K562 (cell line): ENCODE results near the gene LACTBL1. TPM values are rescaled to one million over a fixed set of nuclear protein-coding genes. Genes with fewer than 3 reads are reported as not detected.

Experiments used
- BRD9 ChIP-seq: fragments of 450-650 bp; IDR thresholded peaks from 2 replicates; pipeline ENCODE4 v1.6.1; 2018; ENCODE audit warnings: low read depth; ENCODE audit not compliant: partially characterized antibody
- DMBX1 ChIP-seq: fragments of 250-450 bp; sonication (Bioruptor Pico); IDR thresholded peaks from 2 replicates; pipeline ENCODE4 v1.8.0; 2022; ENCODE audit warnings: inconsistent platforms, mild to moderate bottlenecking, moderate library complexity, borderline replicate concordance
- HDAC1 ChIP-seq, 2 experiments: fragments of 450-650 bp; IDR thresholded peaks; 2 replicates each; pipeline ENCODE4 v1.6.1; 2016 to 2017; ENCODE audit warnings: inconsistent platforms in 1 of 2, mild to moderate bottlenecking in 1 of 2, moderate library complexity in 1 of 2
- MYBL2 ChIP-seq, 2 experiments: fragments of 450-650 bp in 1 of 2; sonication (generic) in 1 of 2; formaldehyde crosslinking in 1 of 2; IDR thresholded peaks; 2 replicates each; pipeline versions ENCODE4 v1.6.1 to v1.8.1; 2017 to 2022; ENCODE audit warnings: borderline replicate concordance in 1 of 2, inconsistent platforms in 1 of 2, low read depth in 1 of 2, mild to moderate bottlenecking in 1 of 2, missing genetic modification reagents in 1 of 2, moderate library complexity in 1 of 2
- SAP30 ChIP-seq: fragments of 200-600 bp; sonication (generic); IDR thresholded peaks from 2 replicates; pipeline ENCODE4 v1.6.1; 2012; ENCODE audit warnings: borderline replicate concordance, low read depth, mild to moderate bottlenecking, moderate library complexity, low read length, control low read depth, inconsistent platforms; ENCODE audit not compliant: insufficient read depth, poor library complexity, severe bottlenecking
- TOE1 ChIP-seq, 2 experiments: fragments of 450-650 bp in 1 of 2; sonication (generic) in 1 of 2; formaldehyde crosslinking in 1 of 2; IDR thresholded peaks; 2 replicates each; pipeline versions ENCODE4 v1.7.1 to v1.8.0; 2016 to 2022; ENCODE audit warnings: borderline replicate concordance in 2 of 2, mild to moderate bottlenecking in 2 of 2, antibody characterized with exemption in 1 of 2, inconsistent platforms in 1 of 2, low read depth in 1 of 2, missing genetic modification reagents in 1 of 2, moderate library complexity in 1 of 2
- ZNF263 ChIP-seq: sonication (generic); formaldehyde crosslinking; IDR thresholded peaks from 2 replicates; pipeline ENCODE4 v1.8.0; 2022; ENCODE audit warnings: mild to moderate bottlenecking, missing genetic modification reagents, borderline replicate concordance
- polyA plus RNA-seq, 8 experiments: library from polyadenylated mRNA; depleted of rRNA in 4 of 8; stranded (reverse) in 5 of 8; unstranded in 3 of 8; fragments of >200 nt; fragmentation: Nextera tagmentation in 2 of 8; fragmentation: Illumina TruSeq in 1 of 8; extraction: Ambion mirVana in 2 of 8; extraction: Trizol in 1 of 8; gene quantifications; 2 replicates each; pipeline versions ENCODE4 v1.2.1 to v1.2.3, GENCODE V29; 2011 to 2014; ENCODE audit warnings: inconsistent platforms in 1 of 8, missing spikeins in 1 of 8
- total RNA-seq, 7 experiments: library from RNA; depleted of rRNA in 6 of 7; stranded (reverse); fragments of >200 nt in 6 of 7; fragmentation: Illumina TruSeq in 2 of 7; extraction: Trizol in 2 of 7; gene quantifications; 2 replicates each; pipeline versions ENCODE4 v1.2.1 to v1.2.3, GENCODE V29; 2011 to 2021; ENCODE audit warnings: low replicate concordance in 1 of 7
- TF ChIP-seq, protein P1 (sequence below): IDR thresholded peaks from 2 replicates; pipeline ENCODE4 v1.6.1; 2011; ENCODE audit warnings: borderline replicate concordance, low read depth, mild to moderate bottlenecking, moderate library complexity, low read length; ENCODE audit not compliant: insufficient read depth, poor library complexity, severe bottlenecking
- TF ChIP-seq, protein P2 (sequence below), 2 experiments: fragments of 450-650 bp; conservative IDR thresholded peaks; 2 replicates each; pipeline ENCODE4 v1.6.1; 2017; ENCODE audit warnings: mild to moderate bottlenecking in 2 of 2, moderate library complexity in 2 of 2
- TF ChIP-seq, protein P3 (sequence below): sonication (generic); formaldehyde crosslinking; IDR thresholded peaks from 2 replicates; pipeline ENCODE4 v1.8.0; 2022; ENCODE audit warnings: missing genetic modification reagents, mild to moderate bottlenecking, moderate library complexity, borderline replicate concordance
- TF ChIP-seq, protein P4 (sequence below): sonication (generic); formaldehyde crosslinking; IDR thresholded peaks from 2 replicates; pipeline ENCODE4 v1.8.1; 2023; ENCODE audit warnings: mild to moderate bottlenecking, missing genetic modification reagents
- TF ChIP-seq, protein P5 (sequence below): sonication (generic); formaldehyde crosslinking; IDR thresholded peaks from 2 replicates; pipeline ENCODE4 v1.8.0; 2022; ENCODE audit warnings: mild to moderate bottlenecking, missing genetic modification reagents

LACTBL1 gene
- total and polyA plus RNA-seq, 9 of the 15 experiments (the other 6 are each of a cell fraction or from before 2014, with no cell fraction given), result not detected

DNA sequence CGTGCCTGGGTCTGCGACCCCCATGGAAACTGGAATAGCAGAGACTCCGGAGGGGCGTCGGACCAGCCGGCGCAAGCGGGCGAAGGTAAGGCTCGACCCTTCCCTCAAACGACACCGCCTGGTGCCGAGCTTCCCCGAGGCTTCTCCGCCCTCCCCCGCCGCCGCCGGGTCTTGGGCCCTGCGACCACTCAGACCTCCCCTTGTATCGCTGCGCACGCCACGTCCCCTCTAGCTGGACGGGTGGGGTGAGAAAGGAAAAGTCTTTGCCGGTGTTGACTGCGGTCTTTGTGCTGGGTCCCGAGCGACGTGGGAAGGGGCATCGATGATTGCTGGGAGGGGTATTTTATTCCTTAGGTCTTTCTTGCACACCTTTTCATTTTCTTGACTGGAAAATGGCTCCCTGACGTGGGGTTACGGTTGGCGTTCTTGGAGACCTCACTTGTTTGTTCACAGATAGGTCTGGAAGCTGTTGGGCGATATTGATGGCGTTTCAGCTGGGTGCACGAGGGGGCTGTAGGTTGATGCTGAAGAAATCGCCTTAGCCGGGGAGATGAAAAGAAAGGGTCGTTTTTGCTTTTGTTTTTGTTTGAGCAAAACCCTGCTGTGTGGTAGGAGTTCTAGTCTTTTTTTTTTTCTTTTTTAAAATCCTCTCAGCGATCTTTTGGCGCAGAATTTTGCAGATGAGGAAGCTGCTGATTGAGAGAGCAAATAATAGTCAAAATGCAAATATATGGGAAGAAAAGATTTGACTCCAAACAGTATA lies 47.4 kb upstream of the LACTBL1 start (continued):
- TF ChIP-seq, protein P1, sequence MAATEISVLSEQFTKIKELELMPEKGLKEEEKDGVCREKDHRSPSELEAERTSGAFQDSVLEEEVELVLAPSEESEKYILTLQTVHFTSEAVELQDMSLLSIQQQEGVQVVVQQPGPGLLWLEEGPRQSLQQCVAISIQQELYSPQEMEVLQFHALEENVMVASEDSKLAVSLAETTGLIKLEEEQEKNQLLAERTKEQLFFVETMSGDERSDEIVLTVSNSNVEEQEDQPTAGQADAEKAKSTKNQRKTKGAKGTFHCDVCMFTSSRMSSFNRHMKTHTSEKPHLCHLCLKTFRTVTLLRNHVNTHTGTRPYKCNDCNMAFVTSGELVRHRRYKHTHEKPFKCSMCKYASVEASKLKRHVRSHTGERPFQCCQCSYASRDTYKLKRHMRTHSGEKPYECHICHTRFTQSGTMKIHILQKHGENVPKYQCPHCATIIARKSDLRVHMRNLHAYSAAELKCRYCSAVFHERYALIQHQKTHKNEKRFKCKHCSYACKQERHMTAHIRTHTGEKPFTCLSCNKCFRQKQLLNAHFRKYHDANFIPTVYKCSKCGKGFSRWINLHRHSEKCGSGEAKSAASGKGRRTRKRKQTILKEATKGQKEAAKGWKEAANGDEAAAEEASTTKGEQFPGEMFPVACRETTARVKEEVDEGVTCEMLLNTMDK, result no peak
- TF ChIP-seq TOE1 (IDR thresholded peaks at IDR 0.05; ENCODE audit: borderline replicate concordance), result no peak
- TF ChIP-seq TOE1 (CRISPR knock-in tag; IDR thresholded peaks at IDR 0.05; ENCODE audit: borderline replicate concordance, low read depth), result 0 out of 2 replicates have a peak, but pooled peaks have one; percentile 53
- TF ChIP-seq, protein P2, sequence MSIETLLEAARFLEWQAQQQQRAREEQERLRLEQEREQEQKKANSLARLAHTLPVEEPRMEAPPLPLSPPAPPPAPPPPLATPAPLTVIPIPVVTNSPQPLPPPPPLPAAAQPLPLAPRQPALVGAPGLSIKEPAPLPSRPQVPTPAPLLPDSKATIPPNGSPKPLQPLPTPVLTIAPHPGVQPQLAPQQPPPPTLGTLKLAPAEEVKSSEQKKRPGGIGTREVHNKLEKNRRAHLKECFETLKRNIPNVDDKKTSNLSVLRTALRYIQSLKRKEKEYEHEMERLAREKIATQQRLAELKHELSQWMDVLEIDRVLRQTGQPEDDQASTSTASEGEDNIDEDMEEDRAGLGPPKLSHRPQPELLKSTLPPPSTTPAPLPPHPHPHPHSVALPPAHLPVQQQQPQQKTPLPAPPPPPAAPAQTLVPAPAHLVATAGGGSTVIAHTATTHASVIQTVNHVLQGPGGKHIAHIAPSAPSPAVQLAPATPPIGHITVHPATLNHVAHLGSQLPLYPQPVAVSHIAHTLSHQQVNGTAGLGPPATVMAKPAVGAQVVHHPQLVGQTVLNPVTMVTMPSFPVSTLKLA (conservative IDR thresholded peaks at IDR 0.05), result peak in 1 of 2 experiments; percentile 10; a peak in 2 of 4 replicates
- peak; percentile 21 for TF ChIP-seq BRD9
- TF ChIP-seq SAP30, result peak; percentile 38
- TF ChIP-seq HDAC1 (IDR thresholded peaks at IDR 0.05), result peak in 1 of 2 experiments; percentile 9; a peak in 1 of 4 replicates
- TF ChIP-seq, protein P3, sequence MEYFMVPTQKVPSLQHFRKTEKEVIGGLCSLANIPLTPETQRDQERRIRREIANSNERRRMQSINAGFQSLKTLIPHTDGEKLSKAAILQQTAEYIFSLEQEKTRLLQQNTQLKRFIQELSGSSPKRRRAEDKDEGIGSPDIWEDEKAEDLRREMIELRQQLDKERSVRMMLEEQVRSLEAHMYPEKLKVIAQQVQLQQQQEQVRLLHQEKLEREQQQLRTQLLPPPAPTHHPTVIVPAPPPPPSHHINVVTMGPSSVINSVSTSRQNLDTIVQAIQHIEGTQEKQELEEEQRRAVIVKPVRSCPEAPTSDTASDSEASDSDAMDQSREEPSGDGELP, result 0 out of 2 replicates have a peak, but pooled peaks have one; percentile 17
- TF ChIP-seq MYBL2 (IDR thresholded peaks at IDR 0.05; ENCODE audit: low read depth), result no peak
- 0 out of 2 replicates have a peak, but pooled peaks have one; percentile 57 for TF ChIP-seq MYBL2 (CRISPR knock-in tag; IDR thresholded peaks at IDR 0.05; ENCODE audit: borderline replicate concordance)
- TF ChIP-seq, protein P4, sequence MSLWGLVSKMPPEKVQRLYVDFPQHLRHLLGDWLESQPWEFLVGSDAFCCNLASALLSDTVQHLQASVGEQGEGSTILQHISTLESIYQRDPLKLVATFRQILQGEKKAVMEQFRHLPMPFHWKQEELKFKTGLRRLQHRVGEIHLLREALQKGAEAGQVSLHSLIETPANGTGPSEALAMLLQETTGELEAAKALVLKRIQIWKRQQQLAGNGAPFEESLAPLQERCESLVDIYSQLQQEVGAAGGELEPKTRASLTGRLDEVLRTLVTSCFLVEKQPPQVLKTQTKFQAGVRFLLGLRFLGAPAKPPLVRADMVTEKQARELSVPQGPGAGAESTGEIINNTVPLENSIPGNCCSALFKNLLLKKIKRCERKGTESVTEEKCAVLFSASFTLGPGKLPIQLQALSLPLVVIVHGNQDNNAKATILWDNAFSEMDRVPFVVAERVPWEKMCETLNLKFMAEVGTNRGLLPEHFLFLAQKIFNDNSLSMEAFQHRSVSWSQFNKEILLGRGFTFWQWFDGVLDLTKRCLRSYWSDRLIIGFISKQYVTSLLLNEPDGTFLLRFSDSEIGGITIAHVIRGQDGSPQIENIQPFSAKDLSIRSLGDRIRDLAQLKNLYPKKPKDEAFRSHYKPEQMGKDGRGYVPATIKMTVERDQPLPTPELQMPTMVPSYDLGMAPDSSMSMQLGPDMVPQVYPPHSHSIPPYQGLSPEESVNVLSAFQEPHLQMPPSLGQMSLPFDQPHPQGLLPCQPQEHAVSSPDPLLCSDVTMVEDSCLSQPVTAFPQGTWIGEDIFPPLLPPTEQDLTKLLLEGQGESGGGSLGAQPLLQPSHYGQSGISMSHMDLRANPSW (CRISPR knock-in tag), result no peak
- peak; percentile 60 for TF ChIP-seq ZNF263 (CRISPR knock-in tag)
- TF ChIP-seq, protein P5, sequence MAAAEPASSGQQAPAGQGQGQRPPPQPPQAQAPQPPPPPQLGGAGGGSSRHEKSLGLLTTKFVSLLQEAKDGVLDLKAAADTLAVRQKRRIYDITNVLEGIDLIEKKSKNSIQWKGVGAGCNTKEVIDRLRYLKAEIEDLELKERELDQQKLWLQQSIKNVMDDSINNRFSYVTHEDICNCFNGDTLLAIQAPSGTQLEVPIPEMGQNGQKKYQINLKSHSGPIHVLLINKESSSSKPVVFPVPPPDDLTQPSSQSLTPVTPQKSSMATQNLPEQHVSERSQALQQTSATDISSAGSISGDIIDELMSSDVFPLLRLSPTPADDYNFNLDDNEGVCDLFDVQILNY (CRISPR knock-in tag), result 0 out of 2 replicates have a peak, but pooled peaks have one; percentile 36
- TF ChIP-seq DMBX1, result 0 out of 2 replicates have a peak, but pooled peaks have one; percentile 51
